Peyer's patch (tissue), 4 donors: Measurements from ENCODE around the gene EFHC1. TPM values are rescaled to one million over a fixed set of nuclear protein-coding genes. Genes with fewer than 3 reads are reported as not detected.

Source experiments
- DNase-seq, 3 donors: peaks; one replicate each; pipeline ENCODE4 v3.0.0-alpha.2; 2017 to 2019
- H3K27ac ChIP-seq, 4 donors: fragments of 200-600 bp; sonication (generic); one replicate each; pipeline ENCODE4 v1.5.1; 2016 to 2019
- H3K27me3 ChIP-seq, 2 donors: fragments of 200-600 bp; sonication (generic); one replicate each; pipeline ENCODE4 v1.5.1; 2019
- H3K36me3 ChIP-seq, 3 donors: fragments of 200-600 bp; sonication (generic); one replicate each; pipeline ENCODE4 v1.5.1; 2016 to 2019
- H3K4me1 ChIP-seq, 4 donors: fragments of 200-600 bp; sonication (generic); one replicate each; pipeline ENCODE4 v1.5.1; 2016 to 2019
- H3K4me3 ChIP-seq, 4 donors: fragments of 200-600 bp; sonication (generic); 1 replicate in 3 of 4; 2 replicates in 1 of 4; pipeline ENCODE4 v1.5.1; 2016 to 2019; ENCODE audit warnings: mild to moderate bottlenecking in 1 of 4
- H3K9me3 ChIP-seq, 4 donors: fragments of 200-600 bp; sonication (generic); one replicate each; pipeline ENCODE4 v1.5.1; 2016 to 2019; ENCODE audit warnings: mild to moderate bottlenecking in 1 of 4
- CTCF ChIP-seq, 6 experiments: fragments of 450-650 bp in 4 of 6; fragments of 200-600 bp in 2 of 6; sonication (generic) in 1 of 6; IDR thresholded peaks; one replicate each; pipeline ENCODE4 v1.5.1; 2017 to 2019; ENCODE audit warnings: antibody characterized with exemption in 6 of 6, mild to moderate bottlenecking in 3 of 6, moderate library complexity in 1 of 6
- POLR2A ChIP-seq, 2 donors: fragments of 450-650 bp; IDR thresholded peaks; one replicate each; pipeline ENCODE4 v1.5.1; 2017; ENCODE audit warnings: antibody characterized with exemption in 2 of 2, mild to moderate bottlenecking in 2 of 2, moderate library complexity in 2 of 2
- total RNA-seq, 4 donors: library from RNA; depleted of rRNA; stranded (reverse); fragments of >200 nt; gene quantifications; one replicate each; pipeline ENCODE4 v1.1.0, GENCODE V29; 2016

The EFHC1 gene
- total RNA-seq, 4 donors from 2014 or later = 20.0 to 40.4 (median 22.7) TPM

GRCh38 chr6:52517502-52518278, 97.5 kb downstream of the EFHC1 start:
- Histone ChIP-seq H3K4me1 (peaks cover 0 to 16% (median 0%) of the 10 kb centered on the region in 4 donors), H3K36me3 (no peaks in the 10 kb centered on the region), H3K4me3 (no peak overlapping the region), H3K27me3 (no peaks in the 10 kb centered on the region), H3K27ac (peak overlapping the region; percentile 56 to 88 (median 63)), H3K9me3 (no peaks in the 10 kb centered on the region)
- peak; percentile 28 to 86 (median 64) for DNase-seq
- TF ChIP-seq POLR2A (IDR thresholded peaks at IDR 0.05) = no peak
- no peak for TF ChIP-seq CTCF (IDR thresholded peaks at IDR 0.05)

GRCh38 chr6:52518279-52518945, 98.3 kb downstream of the EFHC1 start:
- Histone ChIP-seq H3K9me3 (no peaks in the 10 kb centered on the region), H3K27ac (peak overlapping the region; percentile 56 to 88 (median 63)), H3K4me1 (peaks cover 0 to 16% (median 0%) of the 10 kb centered on the region in 4 donors), H3K4me3 (no peak overlapping the region), H3K27me3 (no peaks in the 10 kb centered on the region), H3K36me3 (no peaks in the 10 kb centered on the region)
- TF ChIP-seq POLR2A (IDR thresholded peaks at IDR 0.05) = no peak
- no peak for TF ChIP-seq CTCF (IDR thresholded peaks at IDR 0.05)
- DNase-seq = no peak

GRCh38 chr6:52519618-52520017, 99.5 kb downstream of the EFHC1 start:
- no peaks in the 10 kb centered on the region for H3K27me3 ChIP-seq
- TF ChIP-seq POLR2A (IDR thresholded peaks at IDR 0.05) (no peak), CTCF (IDR thresholded peaks at IDR 0.05) (no peak)
- no peak overlapping the region for H3K27ac ChIP-seq
- H3K4me3 ChIP-seq = no peak overlapping the region
- no peak for DNase-seq
- H3K9me3 ChIP-seq = no peaks in the 10 kb centered on the region
- H3K4me1 ChIP-seq = peaks cover 0 to 16% (median 0%) of the 10 kb centered on the region in 4 donors
- H3K36me3 ChIP-seq = no peaks in the 10 kb centered on the region

- Histone ChIP-seq H3K4me3 (no peak overlapping the region), H3K27ac (peak overlapping the region in 3 of 4 donors; percentile 0 to 46 (median 24)), H3K36me3 (no peaks in the 10 kb centered on the region), H3K4me1 (peaks cover 0 to 14% (median 0%) of the 10 kb centered on the region in 4 donors), H3K9me3 (no peaks in the 10 kb centered on the region), H3K27me3 (no peaks in the 10 kb centered on the region)
- TF ChIP-seq POLR2A (IDR thresholded peaks at IDR 0.05) (no peak), CTCF (IDR thresholded peaks at IDR 0.05) (no peak)
- DNase-seq = peak in 1 of 3 donors; percentile 34
Measured at GRCh38 chr6:52522151-52522626, 102.0 kb downstream of the EFHC1 start.

GRCh38 chr6:52522655-52523054, 102.5 kb downstream of the EFHC1 start:
- peak overlapping the region in 2 of 4 donors; percentile 24 to 46 for H3K27ac ChIP-seq
- H3K27me3 ChIP-seq = no peaks in the 10 kb centered on the region
- H3K9me3 ChIP-seq = no peaks in the 10 kb centered on the region
- peaks cover 0 to 9% (median 0%) of the 10 kb centered on the region in 4 donors for H3K4me1 ChIP-seq
- no peak for TF ChIP-seq CTCF (IDR thresholded peaks at IDR 0.05)
- DNase-seq = peak in 1 of 3 donors; percentile 31
- H3K36me3 ChIP-seq = no peaks in the 10 kb centered on the region
- no peak overlapping the region for H3K4me3 ChIP-seq
